Glomerular visceral epithelial cell (primary cell): ENCODE measurements around the gene S100A14.
A peak's percentile ranks its signal among the peaks of the same experiment; 100 is the strongest.
"Not testable (repeated sequence)": the region's sequence is repeated elsewhere in the genome, so short reads cannot be mapped to it uniquely, and the experiment has no call there.

Experiments used
- DNase-seq: peaks from one replicate; pipeline ENCODE4 v3.0.0-alpha.2; 2016; ENCODE audit errors: extremely low spot score

The S100A14 gene

GRCh38 chr1:153586347-153586746 lies 29.8 kb downstream of the S100A14 start:
- DNase-seq = no peak

- DNase-seq = no peak
Measured at GRCh38 chr1:153585006-153585405, 31.1 kb downstream of the S100A14 start.

GRCh38 chr1:153583976-153584375 lies 32.1 kb downstream of the S100A14 start:
- DNase-seq = no peak

- not testable (repeated sequence) for DNase-seq
Measured at GRCh38 chr1:153583514-153583913, 32.6 kb downstream of the S100A14 start.

GRCh38 chr1:153582836-153583235 lies 33.3 kb downstream of the S100A14 start:
- DNase-seq = not testable (repeated sequence)

DNA sequence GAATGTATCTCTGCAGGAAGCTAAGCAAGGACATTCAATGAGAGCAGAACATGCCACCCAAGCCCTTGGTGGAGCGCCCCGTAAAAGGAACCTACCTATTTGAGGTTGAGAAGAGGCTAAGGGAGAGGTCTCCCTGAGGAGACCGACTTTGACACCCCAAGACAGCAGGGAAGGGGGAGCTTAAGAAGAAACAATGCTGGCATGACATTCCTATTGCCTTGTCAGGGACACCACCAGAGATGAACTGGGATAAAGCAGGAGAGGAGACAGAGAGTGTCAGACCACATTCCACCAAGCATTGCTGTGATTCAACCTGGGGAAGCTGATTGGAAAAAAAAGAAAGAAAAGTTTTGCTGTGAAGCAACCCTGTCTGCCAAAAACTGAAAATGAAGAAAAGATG lies 37.2 kb downstream of the S100A14 start:
- DNase-seq = no peak

DNA sequence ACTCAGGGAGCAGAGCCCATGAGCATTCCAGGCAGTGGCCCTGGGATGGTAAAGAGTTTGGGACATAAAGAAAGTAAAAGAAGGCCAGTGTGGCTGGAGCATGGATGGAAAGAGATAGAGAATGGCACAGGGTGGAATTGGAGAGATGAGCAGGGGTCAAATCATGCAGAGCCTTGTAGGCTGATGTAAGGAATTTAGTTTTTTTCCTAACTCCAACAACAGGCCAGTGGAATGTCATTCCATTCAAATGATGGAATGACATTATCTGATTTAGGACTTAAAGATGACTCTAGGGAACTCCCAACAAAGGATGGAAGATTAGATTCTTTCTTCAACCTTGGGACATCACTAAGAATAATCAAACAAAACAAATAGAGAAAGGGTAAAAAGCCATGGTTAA lies 37.6 kb downstream of the S100A14 start:
- no peak for DNase-seq

DNA sequence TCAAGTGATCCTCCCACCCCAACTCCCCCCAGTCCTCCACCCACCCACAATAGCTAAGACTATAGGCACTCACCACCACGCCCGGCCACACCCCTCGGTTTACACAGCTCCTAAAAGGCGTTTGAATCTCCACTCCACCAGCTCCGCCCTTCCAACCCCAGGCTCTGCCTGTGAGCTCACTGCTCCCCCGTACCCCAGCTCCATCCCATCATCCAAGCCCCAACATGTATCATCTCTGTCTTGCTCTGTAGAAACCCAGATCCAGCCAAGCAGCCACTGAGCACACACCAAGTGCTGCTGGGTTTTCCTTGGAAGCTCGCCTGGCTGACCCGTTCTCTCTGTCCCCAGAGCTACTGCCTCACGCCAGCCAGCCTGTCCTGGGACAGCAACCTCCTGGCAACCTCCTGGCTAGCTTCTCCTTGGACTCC lies 38.5 kb downstream of the S100A14 start:
- DNase-seq = no peak

DNA sequence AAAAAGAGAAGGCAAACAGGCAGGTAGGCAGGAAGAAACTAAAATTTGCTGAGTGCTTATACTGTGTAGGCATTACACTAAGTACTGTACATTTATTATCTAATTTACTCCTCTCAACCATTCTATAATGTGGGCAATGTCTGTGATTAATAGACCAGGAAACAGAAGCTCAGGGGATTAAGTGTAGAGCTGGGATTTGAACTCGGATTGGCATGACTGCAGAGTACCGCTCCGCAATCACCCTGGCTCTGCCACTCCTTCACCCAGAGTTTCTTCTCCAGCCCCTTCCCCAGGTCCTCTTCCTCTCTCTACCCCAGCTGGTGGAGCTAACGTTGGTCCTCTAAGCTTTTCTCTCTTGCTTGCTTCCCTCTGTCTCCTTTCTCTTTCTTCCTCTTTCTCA lies 39.0 kb downstream of the S100A14 start:
- no peak for DNase-seq

DNA sequence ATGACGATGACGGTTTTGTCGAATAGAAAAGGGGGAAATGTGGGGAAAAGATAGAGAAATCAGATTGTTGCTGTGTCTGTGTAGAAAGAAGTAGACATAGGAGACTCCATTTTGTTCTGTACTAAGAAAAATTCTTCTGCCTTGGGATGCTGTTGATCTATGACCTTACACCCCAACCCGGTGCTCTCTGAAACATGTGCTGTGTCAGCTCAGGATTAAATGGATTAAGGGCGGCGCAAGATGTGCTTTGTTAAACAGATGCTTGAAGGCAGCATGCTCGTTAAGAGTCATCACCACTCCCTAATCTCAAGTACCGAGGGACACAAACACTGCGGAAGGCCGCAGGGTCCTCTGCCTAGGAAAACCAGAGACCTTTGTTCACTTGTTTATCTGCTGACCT lies 40.6 kb downstream of the S100A14 start:
- DNase-seq = not testable (repeated sequence)

DNA sequence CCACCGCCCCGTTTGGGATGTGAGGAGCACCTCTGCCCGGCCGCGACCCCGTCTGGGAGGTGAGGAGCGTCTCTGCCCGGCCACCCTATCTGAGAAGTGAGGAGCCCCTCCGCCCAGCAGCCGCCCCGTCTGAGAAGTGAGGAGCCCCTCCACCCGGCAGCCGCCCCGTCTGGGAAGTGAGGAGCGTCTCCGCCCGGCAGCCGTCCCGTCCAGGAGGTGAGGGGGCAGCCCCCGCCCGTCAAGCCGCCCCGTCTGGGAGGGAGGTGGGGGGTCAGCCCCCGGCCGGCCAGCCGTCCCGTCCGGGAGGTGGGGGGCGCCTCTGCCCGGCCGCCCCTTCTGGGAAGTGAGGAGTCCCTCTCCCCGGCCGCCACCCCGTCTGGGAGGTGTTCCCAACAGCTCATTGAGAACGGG lies 41.0 kb downstream of the S100A14 start:
- not testable (repeated sequence) for DNase-seq

DNA sequence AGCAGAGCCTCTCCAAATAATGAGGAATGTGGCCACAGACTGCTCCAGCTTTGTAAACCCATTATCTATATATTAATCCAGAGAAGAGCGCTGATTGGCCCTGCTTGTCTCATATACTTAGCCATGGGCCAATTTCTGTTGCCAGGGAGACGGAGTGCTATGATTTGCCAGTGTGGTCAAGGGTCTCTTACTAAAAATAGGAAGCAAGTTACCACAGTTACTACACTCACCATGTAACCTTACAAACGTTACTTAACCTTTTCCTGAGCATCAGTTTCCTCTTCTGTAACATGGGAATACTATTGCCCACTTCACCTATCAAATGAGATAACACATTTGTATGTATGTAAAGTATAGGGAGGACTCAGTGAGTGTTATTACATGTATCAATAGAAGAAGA lies 42.8 kb downstream of the S100A14 start:
- DNase-seq = no peak

- DNase-seq = peak; percentile 88
Measured at GRCh38 chr1:153572569-153573015, 43.5 kb downstream of the S100A14 start.

- DNase-seq = no peak
Measured at GRCh38 chr1:153571706-153572105, 44.4 kb downstream of the S100A14 start.

GRCh38 chr1:153570874-153571273 lies 45.3 kb downstream of the S100A14 start:
- no peak for DNase-seq

DNA sequence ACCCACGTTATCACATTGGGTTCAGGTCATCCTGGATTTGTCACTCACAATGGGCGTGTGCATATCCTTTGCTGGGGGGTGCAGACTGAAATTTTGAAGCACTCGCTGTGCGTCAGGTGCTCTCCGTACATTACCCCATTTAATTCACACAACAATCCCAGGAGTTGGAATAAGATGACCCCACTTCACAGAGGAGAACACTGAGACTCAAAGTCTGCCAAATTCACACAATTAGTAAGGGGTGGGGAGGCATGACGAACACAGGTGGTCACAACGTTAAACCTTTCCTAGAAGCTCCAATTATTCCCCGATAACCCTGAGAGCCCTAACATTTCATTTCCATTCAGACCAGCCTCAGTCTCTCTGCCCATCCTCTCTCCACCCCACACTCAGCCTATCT lies 46.7 kb downstream of the S100A14 start:
- no peak for DNase-seq

- peak; percentile 93 for DNase-seq
Measured at GRCh38 chr1:153568367-153569099, 47.6 kb downstream of the S100A14 start.

DNA sequence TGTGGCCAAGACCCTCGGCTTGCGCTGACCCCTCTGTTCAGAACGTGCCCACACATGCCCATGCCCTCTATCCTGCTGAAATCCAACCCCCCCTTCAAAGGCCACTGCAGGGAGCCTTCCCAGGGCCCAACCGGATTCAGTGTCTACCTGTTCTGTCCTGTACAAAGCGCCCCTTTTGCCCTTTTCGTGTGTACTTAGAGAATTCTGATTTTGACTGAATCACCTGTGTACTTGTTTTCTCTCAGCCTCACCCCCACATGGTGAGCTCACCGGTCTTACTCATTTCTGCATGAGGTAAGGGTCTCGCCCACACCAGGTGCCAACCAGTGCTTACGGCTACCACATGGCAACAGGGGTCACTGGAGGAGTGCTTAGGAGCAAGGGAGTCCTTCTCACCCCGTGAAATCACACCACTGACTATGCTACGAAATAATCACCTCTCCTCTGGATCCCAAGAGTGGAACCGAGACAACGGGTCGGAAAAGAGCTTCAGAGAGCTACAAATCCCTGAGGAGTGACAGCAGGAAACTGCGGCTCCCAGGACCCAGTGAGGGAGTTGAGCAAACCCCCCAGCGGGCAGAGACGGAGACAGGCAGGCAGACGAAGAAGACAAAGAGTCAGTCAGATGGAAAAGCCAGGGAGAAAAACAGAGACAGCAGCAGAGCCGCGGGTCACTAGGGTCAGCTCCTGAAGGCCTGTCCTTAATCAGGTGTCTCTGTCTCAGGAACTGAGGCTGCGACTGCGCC lies 48.3 kb downstream of the S100A14 start:
- DNase-seq = peak; percentile 90

DNA sequence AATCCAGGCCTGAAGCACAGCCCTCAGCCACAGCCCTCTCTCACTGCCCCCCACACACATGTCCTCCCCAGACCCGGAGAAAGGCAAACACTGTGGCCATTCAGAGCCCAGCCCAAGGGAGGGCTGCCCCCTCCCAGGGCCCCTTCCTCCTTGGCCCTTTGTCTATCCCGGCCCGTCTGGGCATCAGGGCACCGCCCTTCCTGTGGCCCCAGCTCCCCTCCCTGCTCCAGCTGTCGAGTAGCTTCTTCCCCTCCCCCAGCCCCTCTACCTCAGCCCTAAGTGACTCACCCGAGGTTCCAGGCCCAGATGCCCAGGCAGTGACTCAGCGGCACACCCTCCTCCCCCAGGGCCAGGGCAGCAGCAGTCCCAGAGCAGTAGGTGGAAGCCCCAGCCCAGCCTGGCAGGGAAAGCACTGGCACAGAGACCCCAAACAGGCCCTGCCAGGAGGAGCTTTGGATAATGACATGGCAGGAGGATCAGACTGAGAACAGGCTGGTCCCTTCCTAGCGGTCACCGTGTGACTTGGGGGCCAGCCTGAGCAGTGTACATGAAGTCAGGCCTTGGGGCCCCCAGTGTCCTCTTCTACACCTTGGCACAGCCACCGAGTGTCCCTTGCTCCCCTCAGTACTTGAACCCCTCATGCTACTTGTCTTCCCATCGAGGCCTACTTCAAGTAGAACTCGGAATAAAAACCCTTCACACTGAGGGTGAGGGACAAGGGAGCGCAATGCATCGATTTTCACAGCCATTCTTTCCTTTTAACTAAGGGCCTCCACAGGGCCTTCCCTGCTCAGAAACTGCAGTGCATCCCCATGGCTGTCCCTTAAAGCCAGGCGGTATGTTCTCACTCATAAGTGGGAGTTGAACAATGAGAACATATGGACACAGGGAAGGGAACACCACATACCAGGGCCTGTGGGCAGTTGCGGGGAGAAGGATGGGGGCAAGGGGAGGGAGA lies 49.4 kb downstream of the S100A14 start:
- peak; percentile 100 for DNase-seq

GRCh38 chr1:153565529-153566374 lies 50.4 kb downstream of the S100A14 start, which contains the start of gene S100A2:
Gene S100A2, minus strand, starts transcription at chr1:153565844. Its CDS starts 1,967 bp downstream, at chr1:153563877.
- peak; percentile 99 for DNase-seq
